ENCODE results near the gene RNF43. TPM values are rescaled to one million over a fixed set of nuclear protein-coding genes. Genes with fewer than 3 reads are reported as not detected.

The RNF43 gene
- total RNA-seq, 2 experiments from 2014 or later = 0.05 TPM; not detected in 1

- no peaks in the 10 kb centered on the region for H3K27me3 Mint-ChIP-seq (ENCODE audit: low read depth)
- ChIA-PET CTCF (interaction anchor here (0.8 to 4.6 kb wide), 9 partner anchors 9 to 133 kb away, joined by 3 to 33 read pairs (median 6); partner anchors contain the start of genes RNF43 and SUPT4H1), POLR2A (interaction anchor here (0.9 to 1.4 kb wide), 6 partner anchors 9 to 64 kb away, joined by 3 to 5 read pairs (median 3); no protein-coding TSS in a partner anchor)
- peak overlapping the region; percentile 75 for H3K27ac Mint-ChIP-seq
- H3K4me3 Mint-ChIP-seq = peak overlapping the region; percentile 20
- H3K9me3 Mint-ChIP-seq (ENCODE audit: insufficient read depth) = no peaks in the 10 kb centered on the region
- no peaks in the 10 kb centered on the region for H3K36me3 Mint-ChIP-seq (ENCODE audit: low read depth)
- H3K4me1 Mint-ChIP-seq (ENCODE audit: low read depth) = peaks cover 56% of the 10 kb centered on the region
- no peak for ATAC-seq
- DNase-seq = no peak
Measured at GRCh38 chr17:58381124-58382035, 36.0 kb downstream of the RNF43 start.

GRCh38 chr17:58380207-58381123 is 36.9 kb downstream of the RNF43 start:
- H3K36me3 Mint-ChIP-seq (ENCODE audit: low read depth) = no peaks in the 10 kb centered on the region
- peaks cover 61% of the 10 kb centered on the region for H3K4me1 Mint-ChIP-seq (ENCODE audit: low read depth)
- H3K4me3 Mint-ChIP-seq = no peak overlapping the region
- ATAC-seq (no peak), DNase-seq (no peak)
- H3K27ac Mint-ChIP-seq = no peak overlapping the region
- H3K27me3 Mint-ChIP-seq (ENCODE audit: low read depth) = no peaks in the 10 kb centered on the region
- POLR2A ChIA-PET = interaction anchor here (1.0 to 2.1 kb wide), 3 partner anchors 28 to 63 kb away, joined by 3 to 8 read pairs (median 3); partner anchors contain the start of gene SUPT4H1
- no peaks in the 10 kb centered on the region for H3K9me3 Mint-ChIP-seq (ENCODE audit: insufficient read depth)
- CTCF ChIA-PET = interaction anchor here (1.1 to 4.6 kb wide), 4 partner anchors 16 to 63 kb away, joined by 3 to 33 read pairs (median 4); partner anchors contain the start of gene RNF43

GRCh38 chr17:58379511-58379824 is 37.9 kb downstream of the RNF43 start:
- no peak for DNase-seq
- H3K27ac Mint-ChIP-seq = no peak overlapping the region
- peaks cover 61% of the 10 kb centered on the region for H3K4me1 Mint-ChIP-seq (ENCODE audit: low read depth)
- no peaks in the 10 kb centered on the region for H3K36me3 Mint-ChIP-seq (ENCODE audit: low read depth)
- CTCF ChIA-PET = interaction anchor here (1.1 to 4.6 kb wide), 4 partner anchors 27 to 62 kb away, joined by 3 to 33 read pairs (median 4); partner anchors contain the start of genes RNF43 and SUPT4H1
- H3K27me3 Mint-ChIP-seq (ENCODE audit: low read depth) = no peaks in the 10 kb centered on the region
- H3K4me3 Mint-ChIP-seq = no peak overlapping the region
- no peak for ATAC-seq
- no peaks in the 10 kb centered on the region for H3K9me3 Mint-ChIP-seq (ENCODE audit: insufficient read depth)
- POLR2A ChIA-PET = interaction anchor here (1.7 to 2.1 kb wide), 2 partner anchors 27 to 47 kb away, joined by 5 to 8 read pairs; partner anchors contain the start of gene SUPT4H1

GRCh38 chr17:58378733-58379510 is 38.4 kb downstream of the RNF43 start:
- Mint-ChIP-seq H3K27me3 (ENCODE audit: low read depth) (no peaks in the 10 kb centered on the region), H3K27ac (peak overlapping the region; percentile 22), H3K4me3 (peak overlapping the region; percentile 22), H3K9me3 (ENCODE audit: insufficient read depth) (no peaks in the 10 kb centered on the region), H3K36me3 (ENCODE audit: low read depth) (no peaks in the 10 kb centered on the region), H3K4me1 (ENCODE audit: low read depth) (peaks cover 59% of the 10 kb centered on the region)
- ATAC-seq = peak; percentile 54
- CTCF ChIA-PET = interaction anchor here (0.7 to 4.6 kb wide), 4 partner anchors 17 to 74 kb away, joined by 3 to 33 read pairs (median 4); partner anchors contain the start of genes RNF43 and SUPT4H1
- DNase-seq = no peak
- POLR2A ChIA-PET = interaction anchor here (1.4 to 2.1 kb wide), 3 partner anchors 26 to 51 kb away, joined by 4 to 8 read pairs (median 5); partner anchors contain the start of gene SUPT4H1

- H3K9me3 Mint-ChIP-seq (ENCODE audit: insufficient read depth) = no peaks in the 10 kb centered on the region
- CTCF ChIA-PET = interaction anchor here (1.5 kb wide), 1 partner anchor 16 kb away, joined by 4 read pairs; no protein-coding TSS in a partner anchor
- ATAC-seq = no peak
- H3K27me3 Mint-ChIP-seq (ENCODE audit: low read depth) = no peaks in the 10 kb centered on the region
- H3K27ac Mint-ChIP-seq = no peak overlapping the region
- DNase-seq = no peak
- no peak overlapping the region for H3K4me3 Mint-ChIP-seq
- peaks cover 2% of the 10 kb centered on the region for H3K36me3 Mint-ChIP-seq (ENCODE audit: low read depth)
- POLR2A ChIA-PET = interaction anchor here (1.4 to 1.5 kb wide), 2 partner anchors 23 to 50 kb away, joined by 4 read pairs; no protein-coding TSS in a partner anchor
- peaks cover 58% of the 10 kb centered on the region for H3K4me1 Mint-ChIP-seq (ENCODE audit: low read depth)
Measured at GRCh38 chr17:58377661-58378060, 39.7 kb downstream of the RNF43 start.

GRCh38 chr17:58377093-58377601 is 40.2 kb downstream of the RNF43 start:
- CTCF ChIA-PET = interaction anchor here (1.2 to 1.3 kb wide), 2 partner anchors 39 to 73 kb away, joined by 3 to 5 read pairs; partner anchors contain the start of gene RNF43

GRCh38 chr17:58376472-58377000 is 40.8 kb downstream of the RNF43 start:
- ChIA-PET POLR2A (interaction anchor here (1.5 kb wide), 1 partner anchor 22 kb away, joined by 4 read pairs; no protein-coding TSS in a partner anchor), CTCF (interaction anchor here (1.2 to 1.3 kb wide), 2 partner anchors 40 to 72 kb away, joined by 3 to 5 read pairs; partner anchors contain the start of gene RNF43)
- ATAC-seq (no peak), DNase-seq (no peak)
- H3K4me1 Mint-ChIP-seq (ENCODE audit: low read depth) = peaks cover 56% of the 10 kb centered on the region
- no peaks in the 10 kb centered on the region for H3K9me3 Mint-ChIP-seq (ENCODE audit: insufficient read depth)
- peaks cover 2% of the 10 kb centered on the region for H3K36me3 Mint-ChIP-seq (ENCODE audit: low read depth)
- no peak overlapping the region for H3K27ac Mint-ChIP-seq
- H3K27me3 Mint-ChIP-seq (ENCODE audit: low read depth) = no peaks in the 10 kb centered on the region
- no peak overlapping the region for H3K4me3 Mint-ChIP-seq

More at GRCh38 chr17:58377093-58377601, 40.2 kb downstream of the RNF43 start:
- no peak overlapping the region for H3K4me3 Mint-ChIP-seq
- peaks cover 2% of the 10 kb centered on the region for H3K36me3 Mint-ChIP-seq (ENCODE audit: low read depth)
- POLR2A ChIA-PET = interaction anchor here (1.5 kb wide), 1 partner anchor 23 kb away, joined by 4 read pairs; no protein-coding TSS in a partner anchor
- H3K9me3 Mint-ChIP-seq (ENCODE audit: insufficient read depth) = no peaks in the 10 kb centered on the region
- H3K27me3 Mint-ChIP-seq (ENCODE audit: low read depth) = no peaks in the 10 kb centered on the region
- no peak overlapping the region for H3K27ac Mint-ChIP-seq
- peaks cover 58% of the 10 kb centered on the region for H3K4me1 Mint-ChIP-seq (ENCODE audit: low read depth)
- no peak for ATAC-seq
- no peak for DNase-seq

GRCh38 chr17:58375811-58376210 is 41.5 kb downstream of the RNF43 start:
- DNase-seq (no peak), ATAC-seq (no peak)
- Mint-ChIP-seq H3K4me1 (ENCODE audit: low read depth) (peaks cover 49% of the 10 kb centered on the region), H3K27ac (no peak overlapping the region), H3K36me3 (ENCODE audit: low read depth) (peaks cover 2% of the 10 kb centered on the region), H3K4me3 (no peak overlapping the region), H3K9me3 (ENCODE audit: insufficient read depth) (no peaks in the 10 kb centered on the region), H3K27me3 (ENCODE audit: low read depth) (no peaks in the 10 kb centered on the region)
- ChIA-PET CTCF (interaction anchor here (1.3 kb wide), 1 partner anchor 72 kb away, joined by 3 read pairs; no protein-coding TSS in a partner anchor), POLR2A (no interaction called here)

GRCh38 chr17:58375256-58375655 is 42.1 kb downstream of the RNF43 start:
- Mint-ChIP-seq H3K4me3 (no peak overlapping the region), H3K9me3 (ENCODE audit: insufficient read depth) (no peaks in the 10 kb centered on the region), H3K36me3 (ENCODE audit: low read depth) (peaks cover 2% of the 10 kb centered on the region), H3K4me1 (ENCODE audit: low read depth) (peaks cover 44% of the 10 kb centered on the region), H3K27ac (no peak overlapping the region), H3K27me3 (ENCODE audit: low read depth) (no peaks in the 10 kb centered on the region)
- ATAC-seq = no peak
- DNase-seq = no peak
- CTCF ChIA-PET = interaction anchor here (0.6 kb wide), 1 partner anchor 39 kb away, joined by 3 read pairs; no protein-coding TSS in a partner anchor
- POLR2A ChIA-PET = no interaction called here

- no peak overlapping the region for H3K4me3 Mint-ChIP-seq
- no peaks in the 10 kb centered on the region for H3K9me3 Mint-ChIP-seq (ENCODE audit: insufficient read depth)
- ChIA-PET CTCF (interaction anchor here (0.6 kb wide), 1 partner anchor 961 kb away, joined by 3 read pairs; no protein-coding TSS in a partner anchor), POLR2A (no interaction called here)
- no peak overlapping the region for H3K27ac Mint-ChIP-seq
- no peak for ATAC-seq
- peaks cover 31% of the 10 kb centered on the region for H3K4me1 Mint-ChIP-seq (ENCODE audit: low read depth)
- H3K36me3 Mint-ChIP-seq (ENCODE audit: low read depth) = peaks cover 2% of the 10 kb centered on the region
- no peak for DNase-seq
- no peaks in the 10 kb centered on the region for H3K27me3 Mint-ChIP-seq (ENCODE audit: low read depth)
Measured at GRCh38 chr17:58373923-58374322, 43.4 kb downstream of the RNF43 start.
